CD4-positive, alpha-beta memory T cell (primary cell): ENCODE measurements around the gene TPBGL. TPM values are rescaled to one million over a fixed set of nuclear protein-coding genes. Genes with fewer than 3 reads are reported as not detected.

ENCODE experiments used
- CTCF ChIA-PET: fragments of 350-600 bp; sonication (Branson Sonifier 250); formaldehyde crosslinking; loops from one replicate; lab custom pipeline; 2021; ENCODE audit warnings: inconsistent platforms; ENCODE audit not compliant: partially characterized antibody; lab: Charles Lee
- POLR2A ChIA-PET: fragments of 350-600 bp; sonication (Branson Sonifier 250); formaldehyde crosslinking; loops from one replicate; lab custom pipeline; 2021; ENCODE audit not compliant: partially characterized antibody; lab: Charles Lee
- DNase-seq, 5 donors: peaks; one replicate each; pipeline versions ENCODE4 v3.0.0 to v3.0.0-alpha.2; 2020 to 2022; ENCODE audit warnings: mixed read lengths in 1 of 5
- H3K27ac ChIP-seq: one replicate; pipeline ENCODE4 v1.7.0; 2013; ENCODE audit warnings: low read depth, low read length
- H3K27me3 ChIP-seq: 2 replicates; pipeline ENCODE4 v1.7.0; 2013; ENCODE audit warnings: mild to moderate bottlenecking, low read length, moderate library complexity; ENCODE audit not compliant: insufficient read depth
- H3K36me3 ChIP-seq: 2 replicates; pipeline ENCODE4 v1.7.0; 2013; ENCODE audit warnings: mild to moderate bottlenecking, low read length, moderate library complexity; ENCODE audit not compliant: insufficient read depth
- H3K4me1 ChIP-seq: 2 replicates; pipeline ENCODE4 v1.7.0; 2013; ENCODE audit warnings: mild to moderate bottlenecking, low read length, moderate library complexity; ENCODE audit not compliant: insufficient read depth
- H3K4me3 ChIP-seq, 2 donors: one replicate each; pipeline ENCODE4 v1.7.0; 2013; ENCODE audit warnings: low read length in 2 of 2, mild to moderate bottlenecking in 1 of 2
- H3K9me3 ChIP-seq, 2 donors: one replicate each; pipeline ENCODE4 v1.7.0; 2013; ENCODE audit warnings: low read length in 2 of 2, control low read depth in 1 of 2; ENCODE audit not compliant: control insufficient read depth in 1 of 2
- H3K27ac Mint-ChIP-seq, 7 donors: one replicate each; pipeline ENCODE4 v1.8.0; 2020 to 2021; ENCODE audit warnings: mixed read lengths in 7 of 7, mild to moderate bottlenecking in 6 of 7, inconsistent platforms in 3 of 7, moderate library complexity in 3 of 7
- H3K27me3 Mint-ChIP-seq, 2 donors: one replicate each; pipeline ENCODE4 v1.8.0; 2020 to 2021; ENCODE audit warnings: mixed read lengths in 2 of 2
- H3K36me3 Mint-ChIP-seq, 2 donors: one replicate each; pipeline ENCODE4 v1.8.0; 2020 to 2021; ENCODE audit warnings: mixed read lengths in 2 of 2, inconsistent platforms in 1 of 2, mild to moderate bottlenecking in 1 of 2
- H3K4me1 Mint-ChIP-seq, 4 donors: one replicate each; pipeline ENCODE4 v1.8.0; 2020 to 2021; ENCODE audit warnings: mixed read lengths in 4 of 4, mild to moderate bottlenecking in 1 of 4
- H3K4me3 Mint-ChIP-seq, 8 donors: one replicate each; pipeline ENCODE4 v1.8.0; 2020 to 2021; ENCODE audit warnings: mixed read lengths in 8 of 8, mild to moderate bottlenecking in 7 of 8, moderate library complexity in 6 of 8, inconsistent platforms in 3 of 8
- H3K9me3 Mint-ChIP-seq, 8 donors: one replicate each; pipeline ENCODE4 v1.8.0; 2020 to 2021; ENCODE audit warnings: mixed read lengths in 8 of 8, mild to moderate bottlenecking in 5 of 8, inconsistent platforms in 3 of 8, moderate library complexity in 1 of 8
- intact Hi-C: fragments of 100-400 bp; cut with micrococcal nuclease; formaldehyde crosslinking; loops from one replicate; pipeline ENCODE4 v1.15.1; 2023
- polyA plus RNA-seq, 2 donors: library from polyadenylated mRNA; unstranded; fragments of 300-500 nt; fragmentation: Illumina TruSeq; gene quantifications; one replicate each; pipeline ENCODE4 v1.2.3, GENCODE V29; 2021
- total RNA-seq, 2 experiments: library from RNA; stranded (reverse); gene quantifications; one replicate each; pipeline ENCODE4 v1.2.3, GENCODE V29; 2021

Gene TPBGL
- total and polyA plus RNA-seq, 4 experiments from 2014 or later = 0.10 to 0.30 (median 0.18) TPM

DNA sequence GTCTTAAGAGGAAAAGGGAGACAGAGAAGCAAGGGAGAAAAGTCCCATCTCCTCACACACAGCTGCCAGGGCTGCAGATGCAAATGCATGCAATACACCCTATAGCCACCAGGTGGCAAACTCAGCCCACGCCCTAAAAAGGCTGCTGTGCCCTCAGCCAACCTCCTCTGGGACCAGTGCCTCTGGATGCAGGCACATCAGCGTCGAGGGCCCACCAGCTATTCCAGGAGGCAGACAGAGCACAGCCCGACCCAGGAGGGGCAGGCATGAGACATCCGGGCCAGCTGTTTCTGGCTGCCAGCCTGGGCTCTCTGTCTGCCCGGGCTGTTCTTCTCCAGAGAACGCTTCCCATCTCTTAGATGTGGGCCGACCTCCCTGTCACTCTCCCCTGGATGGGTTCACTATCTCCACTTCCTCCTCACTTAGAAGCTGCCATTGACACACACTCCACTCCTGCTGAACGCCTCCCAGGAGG lies 39.7 kb downstream of the TPBGL start:
- CTCF ChIA-PET = interaction anchor here (0.7 to 17.0 kb wide), 35 partner anchors 9 to 258 kb away, joined by 3 to 614 read pairs (median 6); partner anchors contain the start of genes ARRB1 and TPBGL
- Mint-ChIP-seq H3K27ac (peak overlapping the region; percentile 68 to 95 (median 91)), H3K9me3 (peaks cover 0 to 1% (median 0%) of the 10 kb centered on the region in 8 donors), H3K36me3 (peaks cover 20 to 63% of the 10 kb centered on the region in 2 donors), H3K4me3 (peak overlapping the region in 2 of 8 donors; percentile 53 to 54), H3K27me3 (no peaks in the 10 kb centered on the region), H3K4me1 (peaks cover 33 to 50% (median 43%) of the 10 kb centered on the region in 4 donors)
- Histone ChIP-seq H3K4me1 (peaks cover 37% of the 10 kb centered on the region), H3K9me3 (no peaks in the 10 kb centered on the region), H3K4me3 (no peak overlapping the region), H3K27me3 (no peaks in the 10 kb centered on the region), H3K36me3 (peaks cover 23% of the 10 kb centered on the region), H3K27ac (no peak overlapping the region)
- POLR2A ChIA-PET = interaction anchor here (0.6 to 9.1 kb wide), 11 partner anchors 46 to 292 kb away, joined by 3 to 118 read pairs (median 4); no protein-coding TSS in a partner anchor
- intact Hi-C loops = loop anchor here (1.0 kb wide), 2 partner anchors 48 to 104 kb away; no protein-coding TSS in a partner anchor
- peak; percentile 57 to 74 (median 69) for DNase-seq

DNA sequence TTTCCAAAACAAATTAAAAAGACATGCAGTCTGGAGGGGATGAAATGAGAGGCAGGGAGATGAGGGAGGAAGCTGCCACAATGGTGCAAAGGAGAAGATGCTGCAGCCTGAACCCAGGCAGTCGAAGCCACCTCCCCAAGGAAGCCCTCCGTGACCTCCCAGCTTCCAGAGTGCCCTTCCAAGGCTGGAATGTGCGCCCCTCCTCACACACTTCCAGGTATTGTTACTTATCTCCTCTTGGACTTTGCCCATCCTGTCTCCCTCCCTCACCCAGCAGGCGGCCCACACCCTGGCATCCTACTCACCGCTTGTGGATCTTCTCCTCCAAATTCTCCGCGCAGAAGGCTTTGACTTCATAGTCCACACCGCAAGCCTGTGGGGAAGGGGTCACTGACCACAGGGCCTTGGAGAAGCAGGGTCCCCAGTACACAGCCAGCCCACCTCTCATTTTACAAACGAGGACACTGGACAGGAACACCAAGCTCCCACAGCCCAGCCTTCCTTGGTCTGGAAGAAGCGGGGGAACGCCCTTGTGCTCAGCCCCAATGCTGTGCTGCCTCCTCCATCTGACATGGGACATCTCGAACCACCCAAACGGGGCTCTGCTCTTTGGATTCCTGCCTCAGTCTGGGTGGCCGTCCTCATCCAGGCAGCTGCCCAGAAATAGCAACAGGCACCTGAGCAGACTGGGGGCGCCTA lies 40.3 kb downstream of the TPBGL start:
- DNase-seq = no peak
- Mint-ChIP-seq H3K4me1 (peaks cover 26 to 43% (median 36%) of the 10 kb centered on the region in 4 donors), H3K36me3 (peaks cover 17 to 61% of the 10 kb centered on the region in 2 donors), H3K27me3 (no peaks in the 10 kb centered on the region), H3K27ac (peak overlapping the region in 6 of 7 donors; percentile 17 to 78 (median 68)), H3K4me3 (no peak overlapping the region), H3K9me3 (peaks cover 0 to 1% (median 0%) of the 10 kb centered on the region in 8 donors)
- Histone ChIP-seq H3K27me3 (no peaks in the 10 kb centered on the region), H3K4me1 (peaks cover 30% of the 10 kb centered on the region), H3K9me3 (no peaks in the 10 kb centered on the region), H3K4me3 (no peak overlapping the region), H3K27ac (no peak overlapping the region), H3K36me3 (peaks cover 23% of the 10 kb centered on the region)
- ChIA-PET CTCF (interaction anchor here (0.7 to 17.0 kb wide), 26 partner anchors 8 to 250 kb away, joined by 3 to 614 read pairs (median 10); partner anchors contain the start of genes ARRB1 and TPBGL), POLR2A (interaction anchor here (1.1 to 9.1 kb wide), 6 partner anchors 48 to 103 kb away, joined by 4 to 118 read pairs (median 6); no protein-coding TSS in a partner anchor)
- intact Hi-C loops = loop anchor here (1.0 kb wide), 2 partner anchors 47 to 103 kb away; no protein-coding TSS in a partner anchor

DNA sequence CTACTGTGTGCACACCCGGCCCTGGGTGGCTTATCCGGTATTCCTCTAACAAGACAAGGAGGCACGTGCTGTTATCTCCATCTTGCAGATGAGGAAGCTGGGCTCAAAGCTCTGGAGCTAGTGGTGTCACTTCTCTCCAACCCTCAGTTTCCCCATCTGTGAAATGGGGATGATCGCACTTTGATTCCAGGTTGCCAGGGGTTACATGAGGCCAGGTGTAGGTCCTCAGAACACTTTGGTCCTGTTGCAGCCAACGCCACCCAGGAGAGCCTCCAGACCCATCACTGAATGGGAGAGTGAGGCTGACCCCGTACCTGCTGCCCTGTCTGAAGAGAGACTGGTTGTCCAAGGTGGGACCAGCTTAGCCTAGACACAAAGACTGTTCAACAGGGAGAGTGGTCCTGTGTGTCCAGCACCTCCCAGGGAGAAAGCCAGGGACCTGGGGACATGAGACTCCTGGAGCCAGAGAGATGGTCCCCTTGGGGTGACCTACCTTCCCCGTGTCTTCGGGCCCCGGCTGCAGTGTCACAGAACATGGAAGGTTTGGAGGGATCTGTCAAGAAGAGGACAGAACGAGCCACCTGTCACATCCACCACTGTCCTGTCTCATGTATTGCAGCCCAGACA lies 41.0 kb downstream of the TPBGL start:
- H3K27ac ChIP-seq = no peak overlapping the region
- no peaks in the 10 kb centered on the region for H3K27me3 ChIP-seq
- H3K36me3 Mint-ChIP-seq = peaks cover 17 to 62% of the 10 kb centered on the region in 2 donors
- intact Hi-C loops = no loop called here
- H3K4me3 ChIP-seq = no peak overlapping the region
- ChIA-PET CTCF (interaction anchor here (1.2 to 17.0 kb wide), 12 partner anchors 11 to 139 kb away, joined by 5 to 614 read pairs (median 17); partner anchors contain the start of genes ARRB1 and TPBGL), POLR2A (interaction anchor here (9.1 kb wide), 1 partner anchor 102 kb away, joined by 118 read pairs; no protein-coding TSS in a partner anchor)
- no peak overlapping the region for H3K4me3 Mint-ChIP-seq
- peak overlapping the region in 4 of 7 donors; percentile 22 to 65 (median 30) for H3K27ac Mint-ChIP-seq
- peaks cover 23% of the 10 kb centered on the region for H3K4me1 ChIP-seq
- no peak for DNase-seq
- H3K4me1 Mint-ChIP-seq = peaks cover 21 to 36% (median 29%) of the 10 kb centered on the region in 4 donors
- peaks cover 23% of the 10 kb centered on the region for H3K36me3 ChIP-seq
- H3K27me3 Mint-ChIP-seq = no peaks in the 10 kb centered on the region
- H3K9me3 Mint-ChIP-seq = peaks cover 0 to 1% (median 0%) of the 10 kb centered on the region in 8 donors
- no peaks in the 10 kb centered on the region for H3K9me3 ChIP-seq

DNA sequence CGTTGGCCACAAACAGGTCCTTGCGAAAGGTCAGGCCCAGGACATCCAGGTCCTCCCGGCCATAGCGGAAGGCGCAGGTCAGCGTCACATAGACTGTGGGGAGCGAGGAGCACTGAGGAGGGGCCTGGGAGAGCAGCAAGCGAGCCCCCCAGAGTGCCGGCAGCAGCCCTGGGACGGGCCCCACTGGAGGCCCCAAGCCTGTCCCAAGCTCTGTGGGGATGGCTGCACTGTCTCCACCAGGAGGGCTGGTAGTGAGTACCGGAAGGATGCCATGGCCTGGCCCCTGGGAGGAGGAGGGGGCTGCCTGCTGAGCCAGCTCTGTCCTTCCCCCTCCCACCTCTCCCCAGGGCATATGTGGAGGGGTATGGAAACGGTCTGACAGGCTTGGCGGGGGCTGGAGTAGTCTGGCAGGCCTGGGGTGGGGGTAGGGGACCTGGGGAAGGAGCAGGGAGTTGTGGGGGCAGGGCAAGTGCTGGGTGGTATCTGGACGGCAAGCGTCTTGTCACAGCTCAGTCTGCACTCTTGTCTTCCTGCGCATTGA lies 42.9 kb downstream of the TPBGL start:
- no peak for DNase-seq
- Mint-ChIP-seq H3K4me1 (peaks cover 9 to 23% (median 15%) of the 10 kb centered on the region in 4 donors), H3K4me3 (no peak overlapping the region), H3K36me3 (peaks cover 13 to 62% of the 10 kb centered on the region in 2 donors), H3K27ac (peak overlapping the region in 1 of 7 donors; percentile 12), H3K27me3 (no peaks in the 10 kb centered on the region), H3K9me3 (peaks cover 0 to 1% (median 0%) of the 10 kb centered on the region in 8 donors)
- POLR2A ChIA-PET = no interaction called here
- peaks cover 19% of the 10 kb centered on the region for H3K36me3 ChIP-seq
- no peak overlapping the region for H3K4me3 ChIP-seq
- intact Hi-C loops = no loop called here
- CTCF ChIA-PET = interaction anchor here (5.3 to 17.0 kb wide), 2 partner anchors 13 to 102 kb away, joined by 47 to 614 read pairs; no protein-coding TSS in a partner anchor
- H3K4me1 ChIP-seq = peaks cover 8% of the 10 kb centered on the region
- H3K9me3 ChIP-seq = no peaks in the 10 kb centered on the region
- H3K27ac ChIP-seq = no peak overlapping the region
- no peaks in the 10 kb centered on the region for H3K27me3 ChIP-seq

- DNase-seq = no peak
- no peak overlapping the region for H3K4me3 ChIP-seq
- Mint-ChIP-seq H3K27me3 (no peaks in the 10 kb centered on the region), H3K27ac (peak overlapping the region in 1 of 7 donors; percentile 79), H3K4me1 (peaks cover 0 to 6% (median 2%) of the 10 kb centered on the region in 4 donors), H3K36me3 (peaks cover 5 to 62% of the 10 kb centered on the region in 2 donors), H3K4me3 (no peak overlapping the region), H3K9me3 (no peaks in the 10 kb centered on the region)
- peaks cover 16% of the 10 kb centered on the region for H3K36me3 ChIP-seq
- H3K9me3 ChIP-seq = no peaks in the 10 kb centered on the region
- ChIA-PET POLR2A (interaction anchor here (1.3 kb wide), 1 partner anchor 10 kb away, joined by 4 read pairs; no protein-coding TSS in a partner anchor), CTCF (interaction anchor here (17.0 kb wide), 1 partner anchor 99 kb away, joined by 614 read pairs; no protein-coding TSS in a partner anchor)
- H3K27ac ChIP-seq = no peak overlapping the region
- intact Hi-C loops = no loop called here
- H3K4me1 ChIP-seq = no peaks in the 10 kb centered on the region
- no peaks in the 10 kb centered on the region for H3K27me3 ChIP-seq
Measured at GRCh38 chr11:75285776-75286360, 45.3 kb downstream of the TPBGL start.

DNA sequence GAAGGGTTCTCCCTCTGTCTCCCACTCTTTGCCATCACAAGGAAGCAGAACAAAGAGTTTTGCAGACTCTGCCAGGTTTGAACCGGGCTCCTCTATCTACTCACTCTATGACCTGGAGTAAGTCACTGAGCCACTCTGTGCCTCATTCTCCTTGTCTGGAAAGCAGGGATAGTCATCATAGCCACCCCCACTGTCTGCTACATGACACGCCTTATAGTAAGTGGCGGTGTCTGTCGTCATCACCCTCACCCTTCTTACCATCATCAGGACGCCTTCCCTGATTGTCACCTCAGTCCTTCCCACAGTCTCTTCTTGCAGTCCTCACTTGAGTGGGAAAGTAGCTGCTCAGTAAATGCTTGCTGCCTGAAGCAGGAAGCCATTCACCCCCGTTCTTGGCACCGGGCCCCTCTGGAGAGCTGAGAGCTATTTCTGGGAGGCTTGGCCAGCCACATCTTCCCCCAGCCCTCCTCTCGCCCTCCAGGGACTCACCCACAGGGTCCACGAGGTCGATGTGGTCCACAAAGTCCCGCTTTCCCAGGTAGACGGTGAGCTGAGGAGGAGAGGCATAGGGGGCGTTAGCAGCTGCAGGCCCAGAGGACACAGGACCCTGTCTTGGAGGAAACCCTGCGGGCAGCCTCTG lies 46.4 kb downstream of the TPBGL start:
- Mint-ChIP-seq H3K9me3 (no peaks in the 10 kb centered on the region), H3K27ac (peak overlapping the region in 6 of 7 donors; percentile 19 to 74 (median 40)), H3K36me3 (peaks cover 5 to 55% of the 10 kb centered on the region in 2 donors), H3K27me3 (no peaks in the 10 kb centered on the region), H3K4me3 (no peak overlapping the region), H3K4me1 (peaks cover 0 to 6% (median 0%) of the 10 kb centered on the region in 4 donors)
- intact Hi-C loops = no loop called here
- Histone ChIP-seq H3K36me3 (peaks cover 11% of the 10 kb centered on the region), H3K9me3 (no peaks in the 10 kb centered on the region), H3K27me3 (no peaks in the 10 kb centered on the region), H3K4me1 (no peaks in the 10 kb centered on the region), H3K4me3 (no peak overlapping the region), H3K27ac (no peak overlapping the region)
- DNase-seq = no peak
- ChIA-PET POLR2A (no interaction called here), CTCF (interaction anchor here (0.9 to 2.0 kb wide), 2 partner anchors 11 to 245 kb away, joined by 3 to 5 read pairs; no protein-coding TSS in a partner anchor)
